Mammary epithelial cell (primary cell): Measurements from ENCODE around the gene PTDSS2.
"Not testable (repeated sequence)": the region's sequence is repeated elsewhere in the genome, so short reads cannot be mapped to it uniquely, and the experiment has no call there.

Source experiments
- CTCF ChIP-seq, 2 donors: IDR thresholded peaks in 1 of 2; conservative IDR thresholded peaks in 1 of 2; 2 replicates each; pipeline ENCODE4 v1.5.1; 2011 to 2012; ENCODE audit warnings: inconsistent platforms in 2 of 2, low read length in 2 of 2, mild to moderate bottlenecking in 2 of 2, control low read depth in 1 of 2, low read depth in 1 of 2; ENCODE audit not compliant: insufficient read depth in 1 of 2; ENCODE audit errors: extremely low read depth in 1 of 2
- EZH2 ChIP-seq: IDR thresholded peaks from 2 replicates; pipeline ENCODE4 v1.6.1; 2012; ENCODE audit warnings: low read length, inconsistent platforms, borderline replicate concordance

DNA sequence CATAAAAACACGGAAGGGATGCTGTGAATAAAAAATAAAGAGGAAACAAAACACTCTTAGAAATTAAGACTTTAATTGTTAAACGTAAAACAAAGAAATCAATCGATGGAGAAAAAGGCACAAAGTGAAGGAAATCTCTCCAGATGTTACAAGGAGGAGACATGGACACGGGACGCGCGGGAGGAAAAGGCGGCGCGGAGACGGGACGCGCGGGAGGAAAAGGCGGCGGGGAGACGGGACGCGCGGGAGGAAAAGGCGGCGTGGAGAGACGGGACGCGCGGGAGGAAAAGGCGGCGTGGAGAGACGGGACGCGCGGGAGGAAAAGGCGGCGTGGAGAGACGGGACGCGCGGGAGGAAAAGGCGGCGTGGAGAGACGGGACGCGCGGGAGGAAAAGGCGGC is 25.3 kb upstream of the PTDSS2 start:
- not testable (repeated sequence) for TF ChIP-seq CTCF (conservative IDR thresholded peaks at IDR 0.05 in 1 of 2, IDR thresholded peaks at IDR 0.05 in 1 of 2; ENCODE audit: extremely low read depth in 1 of 2, insufficient read depth in 1 of 2, low read depth in 1 of 2, low read length in 2 of 2); EZH2
